GM21786 (cell line): ENCODE results near the gene BANF2.

Experiments
- ATAC-seq: cut with Tn5 transposase; IDR thresholded peaks from one replicate; pipeline ENCODE4 v1.9.1; 2021; ENCODE audit not compliant: unreplicated experiment

The BANF2 gene

DNA sequence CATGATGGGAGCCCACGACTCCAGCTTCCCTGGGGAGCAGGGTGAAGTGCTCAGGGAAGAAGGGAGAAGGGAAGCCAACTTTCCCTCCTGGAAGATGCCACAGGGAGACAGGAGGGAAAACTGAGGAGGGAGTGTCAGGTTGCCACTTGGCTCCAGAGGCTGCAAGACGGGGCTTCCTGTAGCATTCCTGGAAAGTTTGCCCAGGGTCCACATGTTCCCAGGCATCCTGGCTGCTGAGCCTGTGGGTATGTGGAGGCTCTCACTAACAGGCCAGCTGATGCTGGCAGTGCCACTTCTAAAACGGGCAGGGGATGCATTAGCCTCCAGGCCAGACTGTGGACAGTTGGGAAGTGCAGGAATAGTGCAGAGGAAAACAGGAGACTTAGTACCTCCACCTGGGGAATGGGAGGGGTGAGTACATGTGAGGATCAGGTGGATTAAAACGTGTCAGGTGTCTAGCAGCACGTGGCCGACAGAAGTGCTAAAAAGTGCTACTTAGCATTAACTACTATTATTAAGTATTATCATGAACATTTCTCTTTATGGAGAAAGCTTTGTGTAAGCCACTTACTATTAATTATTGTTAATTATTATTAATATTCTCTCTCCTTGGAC lies 33.2 kb downstream of the BANF2 start:
- no peak for ATAC-seq

DNA sequence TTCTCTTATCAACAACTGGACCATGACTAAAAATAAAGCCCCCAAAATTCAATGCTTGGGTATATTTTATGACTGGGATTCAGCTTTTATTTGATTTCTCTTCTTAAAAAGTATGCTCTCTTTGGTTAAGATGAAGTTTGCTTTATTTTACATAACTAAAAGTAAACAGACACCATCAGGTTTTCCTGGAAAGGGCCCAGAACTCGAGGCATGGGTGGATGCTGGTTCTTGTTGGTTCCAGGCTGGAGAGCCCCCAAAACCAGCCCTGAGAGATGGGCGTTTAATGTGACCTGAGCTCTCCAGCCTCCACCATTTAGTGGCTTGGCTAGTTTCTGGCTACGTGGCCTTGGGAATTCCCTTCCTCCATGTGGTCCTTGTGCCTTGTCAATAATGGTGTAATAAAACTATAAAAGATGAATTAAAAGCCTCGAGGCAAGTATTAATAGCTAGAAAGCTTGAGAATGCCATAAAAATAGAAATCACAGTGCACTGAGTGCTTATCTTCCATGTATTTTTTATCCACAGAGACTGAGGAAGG lies 34.1 kb downstream of the BANF2 start:
- no peak for ATAC-seq

- no peak for ATAC-seq
These were observed 34.6 kb downstream of the BANF2 start for GRCh38 chr20:17734374-17734773.

DNA sequence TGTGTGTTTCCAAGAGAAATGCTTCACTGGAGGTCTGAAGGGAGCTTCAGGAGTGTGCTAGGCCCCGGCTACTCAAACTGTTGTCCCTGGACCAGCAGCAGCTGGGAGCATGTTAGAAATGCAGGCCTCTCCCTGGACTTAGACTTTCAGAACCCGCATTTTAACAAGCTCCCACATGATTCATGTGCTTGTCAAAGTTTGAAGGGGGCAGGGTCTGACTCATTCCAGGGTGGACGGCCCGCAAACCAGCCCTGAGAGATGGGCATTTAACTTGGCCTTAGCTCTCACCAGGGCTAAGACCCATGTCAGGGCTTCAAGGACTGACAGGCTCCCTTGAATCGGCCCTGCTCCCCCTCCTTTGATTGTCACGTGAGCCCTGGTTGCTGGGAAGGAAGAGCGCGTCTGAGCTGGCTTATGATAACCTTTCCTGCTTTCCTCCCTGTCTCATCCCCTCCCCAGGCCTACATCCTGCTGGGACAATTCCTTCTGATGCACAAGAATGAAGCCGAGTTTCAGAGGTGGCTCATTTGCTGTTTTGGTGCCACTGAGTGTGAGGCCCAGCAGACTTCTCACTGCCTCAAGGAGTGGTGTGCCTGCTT lies 35.5 kb downstream of the BANF2 start:
- no peak for ATAC-seq

DNA sequence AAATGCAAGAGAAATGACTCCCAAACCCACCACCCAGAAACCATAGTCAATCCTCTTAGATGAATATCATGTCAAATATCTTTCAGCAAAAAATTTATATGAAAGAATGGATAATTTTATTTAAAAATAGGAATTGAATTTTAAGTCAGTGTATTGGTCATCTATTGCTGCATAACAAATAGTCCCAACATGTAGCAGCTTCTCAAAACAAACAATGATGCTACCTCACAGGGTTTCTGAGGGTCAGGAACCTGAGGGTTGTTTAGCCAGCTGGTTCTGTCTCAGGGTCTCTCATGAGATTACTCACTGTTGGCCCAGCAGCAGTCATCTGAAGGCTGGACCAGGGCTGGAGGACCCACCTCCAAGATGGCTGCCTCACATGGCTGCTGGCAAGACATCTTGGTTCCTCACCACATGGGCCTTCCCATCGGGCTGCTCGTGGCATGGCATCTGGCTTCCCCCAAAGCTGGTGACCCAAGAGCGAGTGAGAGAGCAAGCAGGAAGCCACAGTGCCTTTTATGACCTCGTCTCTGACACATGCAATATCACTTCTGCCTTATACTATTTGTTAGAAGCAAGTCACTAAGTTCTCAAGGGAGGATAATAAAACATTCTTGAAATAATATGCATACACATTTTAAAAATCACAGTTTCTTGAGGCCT lies 36.3 kb downstream of the BANF2 start:
- ATAC-seq: no peak

GRCh38 chr20:17738154-17738553 lies 38.4 kb downstream of the BANF2 start:
- ATAC-seq: no peak

- ATAC-seq: no peak
These were observed 41.5 kb downstream of the BANF2 start for GRCh38 chr20:17741220-17741619.

DNA sequence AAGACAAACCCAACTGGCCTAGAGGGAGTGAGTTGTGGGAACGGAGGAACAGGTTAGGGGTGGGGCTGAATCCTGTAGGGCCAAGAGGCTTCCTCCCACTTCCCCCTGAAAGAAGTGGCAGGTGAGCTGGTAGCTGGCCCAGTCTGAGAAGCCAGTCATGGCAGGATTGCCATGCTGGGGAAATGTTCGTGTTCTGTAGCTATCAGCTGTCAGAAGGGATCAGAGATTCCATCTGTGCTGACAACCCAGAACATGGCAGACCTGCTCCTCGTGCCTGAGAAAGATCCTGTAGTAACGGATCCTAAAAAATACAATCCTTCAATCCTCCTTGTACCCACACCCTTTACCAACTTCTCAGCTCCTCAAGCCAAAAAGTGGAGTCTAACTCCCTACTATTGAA lies 43.0 kb downstream of the BANF2 start:
- no peak for ATAC-seq

GRCh38 chr20:17743677-17744076 lies 43.9 kb downstream of the BANF2 start:
- no peak for ATAC-seq

DNA sequence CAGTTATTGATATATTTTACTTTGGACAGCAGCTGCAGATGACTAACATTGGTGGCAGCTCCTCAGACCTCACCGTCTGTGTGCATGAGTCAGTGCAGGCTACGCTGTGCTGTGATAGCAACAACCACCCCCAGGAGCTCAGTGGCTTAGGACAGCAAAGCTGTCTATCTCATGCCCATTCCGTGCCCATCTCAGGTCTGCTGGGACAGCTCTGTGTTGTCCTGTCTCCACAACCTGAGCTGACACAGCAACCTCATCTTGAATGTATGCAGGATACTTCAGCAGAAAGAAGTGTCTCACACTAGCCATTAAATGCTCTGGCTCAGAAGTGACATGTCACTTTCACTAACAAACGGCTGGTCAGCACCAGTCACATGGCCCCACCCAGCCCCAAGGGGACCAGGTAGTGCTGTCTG lies 47.7 kb downstream of the BANF2 start:
- no peak for ATAC-seq

DNA sequence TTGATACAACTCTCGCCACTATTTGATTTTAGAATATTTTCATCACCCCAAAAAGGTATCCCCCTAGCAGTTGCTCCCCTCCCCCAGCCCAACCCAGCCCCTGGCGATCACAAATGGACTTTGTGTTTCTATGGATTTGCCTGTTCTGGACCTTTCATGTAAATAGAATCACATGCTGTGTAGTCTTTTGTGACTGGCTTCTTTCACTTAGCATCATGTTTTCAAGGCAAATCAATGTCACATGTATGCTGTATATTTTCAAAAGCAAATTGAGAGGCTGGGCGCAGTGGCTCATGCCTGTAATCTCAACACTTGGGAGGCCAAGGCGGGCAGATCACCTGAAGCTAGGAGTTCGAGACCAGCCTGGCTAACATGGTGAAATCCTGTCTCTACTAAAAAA lies 48.5 kb downstream of the BANF2 start:
- no peak for ATAC-seq

- no peak for ATAC-seq
These were observed 49.8 kb downstream of the BANF2 start for GRCh38 chr20:17749626-17749977.

DNA sequence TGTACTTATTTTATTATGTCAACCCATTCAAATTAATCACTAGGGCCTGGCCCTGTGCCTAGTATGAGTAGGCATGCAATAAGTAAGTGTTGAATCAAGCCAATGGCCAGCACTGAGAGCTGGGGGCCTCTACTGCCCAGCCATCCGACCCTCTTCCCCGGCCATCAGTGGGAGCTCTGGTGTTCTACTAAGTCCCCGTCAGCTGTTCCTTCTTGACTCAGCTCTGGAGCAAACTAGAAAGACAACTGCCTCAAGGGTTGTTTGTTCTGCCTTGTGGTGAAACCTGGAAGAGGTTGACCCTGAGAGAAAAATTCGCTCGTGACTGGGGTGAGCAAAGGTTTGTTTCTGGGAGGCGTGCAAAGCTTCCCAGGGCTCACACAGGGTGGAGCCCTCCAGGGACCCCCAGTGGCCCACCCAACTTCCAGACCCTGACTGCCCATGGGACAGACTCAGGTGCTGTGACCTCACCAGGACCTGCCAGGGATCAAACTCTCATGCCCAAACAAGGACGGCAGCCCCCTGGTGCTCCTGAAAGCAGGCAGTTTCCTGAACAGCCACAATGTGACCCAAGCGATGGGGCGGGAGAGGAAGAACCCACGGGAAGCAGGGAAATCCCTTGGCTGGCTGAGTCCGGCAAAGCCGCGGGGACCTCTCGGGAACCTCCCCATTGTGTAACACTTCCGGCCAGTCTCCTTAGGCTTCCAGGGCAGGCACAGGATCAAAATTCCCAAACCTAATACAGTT lies 50.4 kb downstream of the BANF2 start:
- no peak for ATAC-seq

DNA sequence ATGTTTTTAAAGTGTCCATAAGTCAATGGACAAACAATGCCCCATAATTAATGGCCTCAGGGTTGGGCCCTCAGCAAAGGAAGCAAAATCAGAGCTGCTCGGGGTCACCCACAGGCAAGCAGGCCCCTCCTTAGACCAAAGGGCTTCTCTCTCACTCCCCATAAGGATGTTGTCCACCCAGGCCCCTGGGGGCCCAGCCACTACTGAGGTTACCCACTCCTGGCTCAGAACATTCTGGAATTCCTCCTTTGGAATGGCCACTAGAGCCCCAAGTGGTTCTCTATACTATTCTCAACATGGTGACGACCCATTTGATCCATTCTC lies 50.9 kb downstream of the BANF2 start:
- no peak for ATAC-seq

DNA sequence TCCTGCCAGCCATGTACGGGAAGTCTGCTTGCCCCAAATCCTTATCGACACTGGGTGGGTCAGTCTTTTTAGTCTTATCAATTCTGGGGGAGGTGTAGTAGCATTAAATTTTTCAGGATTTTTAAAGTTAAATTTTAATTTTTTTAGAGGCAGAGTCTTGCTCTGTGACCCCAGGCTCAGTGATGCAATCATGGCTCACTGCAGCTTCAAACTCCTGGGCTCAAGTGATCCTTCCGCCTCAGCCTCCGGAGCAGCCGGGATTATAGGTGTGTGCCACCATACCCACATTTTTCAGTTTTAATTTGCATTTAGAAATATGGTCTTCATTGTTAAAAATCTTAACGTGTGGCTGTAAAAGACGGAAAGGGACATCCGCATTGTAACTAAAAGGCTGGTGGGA lies 51.9 kb downstream of the BANF2 start:
- ATAC-seq: no peak

GRCh38 chr20:17752459-17752858 lies 52.7 kb downstream of the BANF2 start:
- ATAC-seq: no peak

GRCh38 chr20:17753516-17753915 lies 53.8 kb downstream of the BANF2 start:
- ATAC-seq: no peak

DNA sequence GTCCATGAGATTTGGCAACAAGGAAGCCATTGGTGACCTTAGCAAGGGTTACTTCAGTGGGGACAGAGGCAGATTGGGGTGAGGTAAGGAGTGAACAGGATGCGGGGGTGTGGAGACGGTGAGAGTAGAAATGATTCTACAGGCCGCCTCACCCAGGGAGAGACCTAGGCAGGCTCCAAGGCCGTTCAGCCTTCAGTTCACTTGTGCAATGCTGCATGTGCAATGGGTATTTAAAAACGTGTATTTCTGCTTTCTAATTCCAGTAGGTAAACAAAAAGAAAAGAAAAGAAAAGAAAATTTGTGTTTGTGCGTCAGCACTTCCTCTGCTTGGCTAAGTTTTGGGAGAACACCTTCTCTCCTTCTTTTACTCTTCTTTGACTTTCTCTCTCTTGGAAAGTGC lies 56.8 kb downstream of the BANF2 start:
- no peak for ATAC-seq

GRCh38 chr20:17757496-17757895 lies 57.7 kb downstream of the BANF2 start:
- no peak for ATAC-seq

GRCh38 chr20:17758010-17758409 lies 58.2 kb downstream of the BANF2 start:
- no peak for ATAC-seq

DNA sequence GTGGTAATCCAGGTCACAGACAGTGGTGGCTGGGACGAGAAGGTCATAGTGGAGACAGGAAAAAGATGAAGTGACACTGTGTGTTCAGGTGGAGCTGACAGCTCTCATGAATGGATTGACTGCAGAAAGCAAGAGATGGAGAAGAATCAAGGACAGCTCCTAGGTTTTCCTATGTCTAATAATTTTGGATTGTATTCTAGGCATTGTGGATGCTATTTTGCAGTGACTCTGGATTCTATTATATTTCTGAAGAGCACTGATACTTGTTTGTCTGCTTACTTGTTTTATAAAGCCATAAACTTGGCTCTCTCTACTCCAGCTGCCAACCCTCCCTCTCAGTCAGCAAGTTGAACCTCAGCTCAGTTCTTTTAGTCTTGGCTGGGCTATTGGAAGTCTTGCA lies 58.7 kb downstream of the BANF2 start:
- ATAC-seq: no peak

DNA sequence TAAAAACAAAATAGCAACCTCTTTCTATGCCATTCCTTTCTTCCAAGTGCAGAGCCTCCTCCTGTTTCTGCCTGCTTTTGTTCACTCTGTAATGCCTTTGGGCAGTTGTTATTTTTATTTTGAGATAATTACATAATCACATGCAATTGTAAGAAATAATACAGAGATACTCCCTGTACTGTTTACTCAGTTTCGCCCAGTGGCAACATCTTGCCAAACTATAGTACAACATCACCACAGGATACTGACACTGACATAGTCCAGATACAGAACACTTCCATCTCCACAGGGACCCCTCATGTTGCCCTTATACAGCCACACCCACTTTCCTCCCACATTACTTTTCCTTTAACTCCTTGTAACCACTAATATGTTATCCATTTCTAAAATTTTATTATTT lies 59.7 kb downstream of the BANF2 start:
- no peak for ATAC-seq
